ENCODE measurements around the gene MTHFSD.

- TF ChIP-seq CTCF (IDR thresholded peaks at IDR 0.05 in 8 of 11, conservative IDR thresholded peaks at IDR 0.05 in 3 of 11): peak in 6 of 11 experiments; percentile 11 to 55 (median 37)
- TF ChIP-seq POLR2AphosphoS5 (IDR thresholded peaks at IDR 0.05): no peak
- TF ChIP-seq POLR2A (IDR thresholded peaks at IDR 0.05): no peak
These were observed 20.9 kb upstream of the MTHFSD start for GRCh38 chr16:86575754-86576557.

Measured in spleen (tissue), 7 donors.